Anterior cingulate cortex (tissue), 58 donors: ENCODE results near the gene EIPR1.

ENCODE experiments used
- DNase-seq, 58 donors: peaks; one replicate each; lab custom pipeline; 2025; lab: John Stamatoyannopoulos, UW

EIPR1 gene

DNA sequence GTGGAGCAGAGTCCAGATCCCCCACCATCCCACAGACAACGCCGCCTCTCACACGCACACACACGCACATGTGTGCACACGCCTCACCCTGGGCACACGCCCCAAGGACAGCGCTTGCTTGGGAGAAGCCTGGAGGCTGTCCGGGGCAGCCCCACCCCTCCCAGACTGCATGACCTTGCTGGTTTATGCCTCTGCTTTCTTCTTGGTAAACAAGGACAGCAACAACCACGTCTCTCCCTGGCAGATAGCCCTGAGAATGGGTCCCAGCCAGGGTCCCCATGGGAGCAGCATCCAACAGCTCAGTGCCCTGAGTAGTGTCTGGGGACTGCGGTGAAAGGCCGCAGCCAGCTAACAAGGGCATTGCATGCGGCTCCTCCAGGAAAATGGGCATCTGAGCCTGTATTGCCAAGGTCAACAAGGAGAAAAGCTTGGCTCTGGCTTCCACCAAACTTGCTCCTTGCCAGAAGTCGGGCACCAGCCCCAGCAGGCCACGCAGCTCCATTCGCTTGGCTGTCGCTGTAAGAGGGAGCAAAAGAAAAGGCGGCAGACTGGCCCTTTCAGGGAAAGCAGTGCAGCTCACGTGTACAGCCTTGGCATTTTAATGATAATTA lies 234.6 kb downstream of the EIPR1 start:
- DNase-seq: peak in 30 of 58 donors; percentile 24 to 80 (median 48)

- no peak for DNase-seq
Measured at GRCh38 chr2:3142210-3142609, 235.4 kb downstream of the EIPR1 start.

DNA sequence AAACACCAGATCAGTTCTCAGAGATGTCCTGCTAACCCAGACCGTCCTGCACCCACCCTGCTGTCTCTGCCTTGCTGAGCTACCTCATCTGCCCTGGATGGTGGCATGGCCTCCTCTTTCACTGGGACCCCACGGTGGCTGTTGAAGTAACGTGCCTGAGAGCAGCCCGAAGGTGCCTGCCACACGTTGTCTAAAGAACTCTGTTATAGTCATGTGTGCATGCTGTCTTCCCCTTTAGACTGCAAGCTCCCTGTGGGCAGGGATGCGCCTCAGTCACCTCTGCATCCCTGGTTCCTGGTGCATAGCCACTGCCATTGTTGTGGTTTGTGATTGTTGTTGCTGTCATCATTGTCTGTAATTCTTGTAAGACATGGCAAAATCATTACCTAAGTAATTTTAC lies 235.9 kb downstream of the EIPR1 start:
- DNase-seq: no peak

- DNase-seq: no peak
Measured at GRCh38 chr2:3139906-3140305, 237.7 kb downstream of the EIPR1 start.
